GM12891 (cell line): ENCODE data around the gene TSPAN11.

ENCODE experiments used
- POLR2A ChIP-seq: IDR thresholded peaks from 2 replicates; pipeline ENCODE4 v1.6.1; 2011; ENCODE audit warnings: low read depth, low read length, control low read depth
- POLR2AphosphoS5 ChIP-seq: IDR thresholded peaks from 2 replicates; pipeline ENCODE4 v1.6.1; 2011; ENCODE audit warnings: low read depth, low read length, control low read depth
- TAF1 ChIP-seq: IDR thresholded peaks from 2 replicates; pipeline ENCODE4 v1.6.1; 2011; ENCODE audit warnings: low read depth, low read length, control low read depth

- TF ChIP-seq TAF1 (no peak), POLR2A (no peak), POLR2AphosphoS5 (no peak)
Measured at GRCh38 chr12:30969606-30970395, 43.3 kb downstream of the TSPAN11 start.
